Measurements from ENCODE around the gene MMS19.
A peak's percentile ranks its signal among the peaks of the same experiment; 100 is the strongest.

MMS19 gene, protein sequence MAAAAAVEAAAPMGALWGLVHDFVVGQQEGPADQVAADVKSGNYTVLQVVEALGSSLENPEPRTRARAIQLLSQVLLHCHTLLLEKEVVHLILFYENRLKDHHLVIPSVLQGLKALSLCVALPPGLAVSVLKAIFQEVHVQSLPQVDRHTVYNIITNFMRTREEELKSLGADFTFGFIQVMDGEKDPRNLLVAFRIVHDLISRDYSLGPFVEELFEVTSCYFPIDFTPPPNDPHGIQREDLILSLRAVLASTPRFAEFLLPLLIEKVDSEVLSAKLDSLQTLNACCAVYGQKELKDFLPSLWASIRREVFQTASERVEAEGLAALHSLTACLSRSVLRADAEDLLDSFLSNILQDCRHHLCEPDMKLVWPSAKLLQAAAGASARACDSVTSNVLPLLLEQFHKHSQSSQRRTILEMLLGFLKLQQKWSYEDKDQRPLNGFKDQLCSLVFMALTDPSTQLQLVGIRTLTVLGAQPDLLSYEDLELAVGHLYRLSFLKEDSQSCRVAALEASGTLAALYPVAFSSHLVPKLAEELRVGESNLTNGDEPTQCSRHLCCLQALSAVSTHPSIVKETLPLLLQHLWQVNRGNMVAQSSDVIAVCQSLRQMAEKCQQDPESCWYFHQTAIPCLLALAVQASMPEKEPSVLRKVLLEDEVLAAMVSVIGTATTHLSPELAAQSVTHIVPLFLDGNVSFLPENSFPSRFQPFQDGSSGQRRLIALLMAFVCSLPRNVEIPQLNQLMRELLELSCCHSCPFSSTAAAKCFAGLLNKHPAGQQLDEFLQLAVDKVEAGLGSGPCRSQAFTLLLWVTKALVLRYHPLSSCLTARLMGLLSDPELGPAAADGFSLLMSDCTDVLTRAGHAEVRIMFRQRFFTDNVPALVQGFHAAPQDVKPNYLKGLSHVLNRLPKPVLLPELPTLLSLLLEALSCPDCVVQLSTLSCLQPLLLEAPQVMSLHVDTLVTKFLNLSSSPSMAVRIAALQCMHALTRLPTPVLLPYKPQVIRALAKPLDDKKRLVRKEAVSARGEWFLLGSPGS

DNA sequence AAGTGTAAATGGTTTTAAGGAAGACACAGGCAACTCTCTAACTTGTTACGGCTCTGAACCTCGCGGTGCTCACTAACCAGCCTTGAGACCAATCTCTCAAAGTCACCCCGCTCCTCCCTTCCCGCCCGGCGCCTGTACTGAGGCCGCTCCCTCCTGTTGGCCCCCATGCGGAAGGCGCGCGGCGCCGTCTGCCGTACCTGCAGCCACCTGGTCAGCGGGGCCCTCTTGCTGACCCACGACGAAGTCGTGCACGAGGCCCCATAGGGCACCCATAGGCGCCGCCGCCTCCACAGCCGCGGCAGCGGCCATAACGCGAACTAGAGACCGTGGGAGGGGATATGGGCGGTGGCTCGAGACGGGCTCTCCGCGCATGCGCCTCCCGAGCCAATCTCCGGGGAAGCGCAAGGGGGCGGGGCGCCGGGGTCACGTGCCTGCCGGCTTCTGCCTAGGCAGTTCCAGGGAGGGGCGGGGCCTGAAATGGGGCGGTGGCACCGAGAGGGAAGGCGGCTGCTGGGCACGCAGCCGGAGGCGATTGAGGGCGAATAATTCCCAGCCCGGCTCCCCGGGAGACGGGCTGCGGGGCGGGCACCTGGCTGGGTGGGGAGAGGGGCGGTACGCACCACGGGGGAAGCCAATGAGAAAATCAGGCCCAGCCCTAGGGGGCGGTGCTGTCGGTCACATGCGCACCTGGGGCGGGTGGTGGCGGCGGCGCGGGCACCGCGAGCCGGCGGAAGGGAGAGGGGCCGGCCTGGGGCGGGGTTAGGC, at the start of gene MMS19:
Gene MMS19, minus strand, starts transcription at position 347 of the 765 bp plus-strand sequence. Its CDS starts 38 bp downstream, at position 309.
- Mint-ChIP-seq H3K9me3 (no peaks in the 10 kb centered on the region), H3K27me3 (ENCODE audit: low read depth) (peaks cover 34% of the 10 kb centered on the region), H3K36me3 (ENCODE audit: low read depth) (peaks cover 4% of the 10 kb centered on the region), H3K27ac (peak within 1 kb of the TSS; percentile 97), H3K4me3 (peak within 1 kb of the TSS; percentile 97), H3K4me1 (ENCODE audit: low read depth) (peaks cover 28% of the 10 kb centered on the region)
- DNase-seq (ENCODE audit: low spot score): peak; percentile 99

DNA sequence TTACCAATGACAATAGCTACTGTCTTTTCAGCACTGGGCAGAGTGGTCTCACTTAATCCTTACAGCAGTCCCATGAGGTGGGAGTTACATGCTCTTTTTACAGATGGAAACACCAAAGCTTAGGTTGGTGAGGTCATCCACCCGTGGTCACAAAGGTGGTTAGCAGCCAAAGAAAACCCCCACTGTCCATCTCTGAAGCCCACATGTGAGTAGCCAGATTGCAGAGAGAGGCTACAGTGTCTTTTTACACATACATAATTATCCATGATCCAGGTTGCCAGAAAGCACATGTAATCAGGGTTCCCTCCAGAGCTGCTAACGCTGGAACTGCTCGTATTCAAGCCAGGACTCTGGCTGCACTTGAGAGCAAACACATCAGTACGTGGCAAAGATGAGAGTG, 49.7 kb upstream of the MMS19 start:
- no peaks in the 10 kb centered on the region for H3K36me3 Mint-ChIP-seq (ENCODE audit: low read depth)
- H3K27ac Mint-ChIP-seq: no peak overlapping the region
- H3K9me3 Mint-ChIP-seq: no peaks in the 10 kb centered on the region

DNA sequence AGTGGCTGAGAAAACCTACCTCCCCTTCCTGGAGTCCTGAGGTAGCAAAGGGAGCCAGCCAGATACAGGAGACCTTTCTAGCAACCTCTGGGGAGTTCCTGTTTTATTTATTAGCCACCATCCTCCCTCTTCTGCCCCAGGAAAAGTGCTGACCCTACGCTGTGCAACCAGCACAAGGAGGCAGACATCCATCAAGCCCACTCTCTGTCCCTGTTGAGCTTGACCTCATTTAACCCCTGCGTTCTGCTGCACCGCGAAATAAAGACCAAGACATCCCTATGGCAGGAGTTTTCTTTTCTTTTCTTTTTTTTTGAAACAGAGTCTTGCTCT, 49.0 kb upstream of the MMS19 start:
- Mint-ChIP-seq H3K4me1 (ENCODE audit: low read depth) (peaks cover 7% of the 10 kb centered on the region), H3K4me3 (no peak overlapping the region), H3K27me3 (ENCODE audit: low read depth) (no peaks in the 10 kb centered on the region), H3K27ac (no peak overlapping the region), H3K9me3 (no peaks in the 10 kb centered on the region), H3K36me3 (ENCODE audit: low read depth) (no peaks in the 10 kb centered on the region)
- no peak for DNase-seq (ENCODE audit: low spot score)

More for the DNA sequence above, 49.7 kb upstream of the MMS19 start:
- H3K27me3 Mint-ChIP-seq (ENCODE audit: low read depth): no peaks in the 10 kb centered on the region
- H3K4me3 Mint-ChIP-seq: no peak overlapping the region
- peaks cover 5% of the 10 kb centered on the region for H3K4me1 Mint-ChIP-seq (ENCODE audit: low read depth)
- DNase-seq (ENCODE audit: low spot score): no peak

DNA sequence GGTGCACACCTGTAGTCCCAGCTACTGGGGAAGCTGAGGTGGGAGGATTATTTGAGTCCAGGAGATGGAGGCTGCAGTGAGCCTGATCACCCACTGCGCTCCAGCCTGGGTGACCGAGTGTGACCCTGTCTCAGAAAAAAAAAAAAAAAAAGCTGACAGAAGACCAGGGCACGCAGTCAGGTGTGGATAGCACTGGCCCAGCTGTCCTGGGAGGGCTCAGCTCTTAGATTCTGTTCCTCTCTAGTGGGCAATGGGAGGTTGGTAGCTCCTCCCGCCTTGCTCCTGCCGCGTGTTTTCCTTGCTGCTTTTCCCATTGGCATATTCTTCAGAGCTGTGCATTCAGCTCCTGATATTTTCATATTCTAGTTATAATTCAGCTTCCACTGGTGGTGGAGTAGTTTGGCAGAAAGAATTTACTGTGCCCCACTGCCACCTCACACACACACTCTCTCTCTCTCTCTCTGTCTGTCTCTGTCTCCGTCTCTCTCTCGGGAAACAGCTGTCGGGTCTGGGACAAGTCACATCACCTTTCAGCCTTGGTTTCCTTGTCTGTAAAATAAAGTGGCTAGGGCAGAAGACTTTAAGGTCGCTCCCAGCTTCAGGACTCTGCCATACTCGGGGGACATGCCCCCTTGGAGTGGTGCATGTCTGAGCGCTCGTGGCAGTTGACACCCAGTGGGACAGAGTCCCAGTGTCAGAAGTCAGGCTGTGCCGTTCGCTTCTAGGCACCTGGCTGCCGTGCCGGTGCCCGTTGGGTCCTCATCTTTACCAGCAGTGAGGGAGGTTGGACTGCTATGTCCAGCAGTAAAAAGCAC, 48.4 kb upstream of the MMS19 start:
- Mint-ChIP-seq H3K4me3 (no peak overlapping the region), H3K36me3 (ENCODE audit: low read depth) (no peaks in the 10 kb centered on the region), H3K27me3 (ENCODE audit: low read depth) (no peaks in the 10 kb centered on the region), H3K4me1 (ENCODE audit: low read depth) (peaks cover 7% of the 10 kb centered on the region), H3K9me3 (no peaks in the 10 kb centered on the region), H3K27ac (no peak overlapping the region)
- no peak for DNase-seq (ENCODE audit: low spot score)

DNA sequence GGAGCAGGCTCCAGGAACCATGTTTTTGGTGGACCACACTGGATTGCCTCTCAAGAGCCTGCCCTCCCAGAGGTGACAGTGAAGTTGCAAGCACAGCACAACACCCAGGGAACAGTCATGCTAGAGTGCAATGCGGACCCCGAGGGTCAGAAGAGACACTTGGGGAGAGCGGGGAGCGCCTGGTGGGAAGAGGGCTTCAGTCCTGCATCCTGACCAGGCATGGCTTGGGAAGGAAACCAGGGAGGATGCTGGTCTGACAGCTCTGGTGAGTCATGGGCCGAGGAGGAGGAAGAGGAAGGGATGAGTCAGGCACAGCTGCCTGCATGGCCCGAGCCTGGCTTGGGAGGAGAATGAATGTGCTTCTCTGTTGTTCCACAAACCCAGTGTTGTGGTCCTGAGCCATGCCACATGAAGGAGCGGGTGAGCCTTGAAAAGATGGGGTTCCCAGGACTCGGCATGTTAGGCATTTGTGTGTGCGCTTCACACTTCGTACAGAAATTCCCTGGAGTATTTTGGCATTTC, 44.9 kb upstream of the MMS19 start:
- peaks cover 7% of the 10 kb centered on the region for H3K4me1 Mint-ChIP-seq (ENCODE audit: low read depth)
- H3K9me3 Mint-ChIP-seq: no peaks in the 10 kb centered on the region
- no peaks in the 10 kb centered on the region for H3K36me3 Mint-ChIP-seq (ENCODE audit: low read depth)
- H3K4me3 Mint-ChIP-seq: no peak overlapping the region
- DNase-seq (ENCODE audit: low spot score): peak; percentile 71
- H3K27me3 Mint-ChIP-seq (ENCODE audit: low read depth): no peaks in the 10 kb centered on the region
- no peak overlapping the region for H3K27ac Mint-ChIP-seq

DNA sequence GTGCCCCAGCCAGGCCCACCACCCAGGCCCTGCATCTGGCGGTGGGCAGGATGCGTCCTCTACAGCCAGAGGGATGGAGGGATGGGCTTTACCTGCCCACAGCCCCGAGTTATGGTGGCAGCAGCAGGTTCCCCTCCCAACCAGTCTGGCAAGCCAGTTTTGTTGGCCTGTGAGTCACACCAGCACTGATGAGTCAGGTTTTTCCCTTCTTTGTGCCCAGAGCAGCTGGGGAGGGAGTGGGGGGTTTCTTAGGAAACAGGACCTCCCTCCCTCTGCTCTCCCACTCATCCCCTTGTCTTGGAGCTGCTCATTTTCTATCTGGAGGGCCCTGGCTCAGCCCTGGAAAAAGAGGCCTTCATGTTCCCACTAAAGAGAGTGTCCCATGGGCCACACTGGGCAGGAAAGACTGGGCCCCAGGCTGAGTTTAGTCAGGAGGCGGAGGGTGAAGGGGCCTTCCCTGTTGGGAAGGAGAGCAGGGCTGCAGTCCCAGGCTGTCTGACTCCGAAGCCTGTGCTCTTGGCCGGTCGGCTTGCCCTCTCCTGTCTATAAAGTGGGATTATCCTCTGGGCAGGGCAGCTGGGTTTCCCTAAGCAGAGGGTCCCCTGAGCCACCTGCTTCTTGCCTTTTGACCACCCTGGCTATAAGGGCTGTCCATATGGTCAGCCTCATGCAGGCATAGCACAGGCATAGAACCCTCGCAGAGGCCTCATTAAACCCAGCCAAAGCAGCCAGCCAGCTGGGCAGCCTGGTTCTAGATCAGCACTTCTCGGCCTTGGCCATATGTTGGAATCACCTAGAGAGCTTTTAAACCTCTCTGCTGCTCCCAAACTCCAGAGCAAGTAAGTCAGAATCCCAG, 44.2 kb upstream of the MMS19 start:
- H3K27me3 Mint-ChIP-seq (ENCODE audit: low read depth): no peaks in the 10 kb centered on the region
- H3K27ac Mint-ChIP-seq: no peak overlapping the region
- no peaks in the 10 kb centered on the region for H3K36me3 Mint-ChIP-seq (ENCODE audit: low read depth)
- peaks cover 7% of the 10 kb centered on the region for H3K4me1 Mint-ChIP-seq (ENCODE audit: low read depth)
- no peak overlapping the region for H3K4me3 Mint-ChIP-seq
- DNase-seq (ENCODE audit: low spot score): peak; percentile 46
- no peaks in the 10 kb centered on the region for H3K9me3 Mint-ChIP-seq

DNA sequence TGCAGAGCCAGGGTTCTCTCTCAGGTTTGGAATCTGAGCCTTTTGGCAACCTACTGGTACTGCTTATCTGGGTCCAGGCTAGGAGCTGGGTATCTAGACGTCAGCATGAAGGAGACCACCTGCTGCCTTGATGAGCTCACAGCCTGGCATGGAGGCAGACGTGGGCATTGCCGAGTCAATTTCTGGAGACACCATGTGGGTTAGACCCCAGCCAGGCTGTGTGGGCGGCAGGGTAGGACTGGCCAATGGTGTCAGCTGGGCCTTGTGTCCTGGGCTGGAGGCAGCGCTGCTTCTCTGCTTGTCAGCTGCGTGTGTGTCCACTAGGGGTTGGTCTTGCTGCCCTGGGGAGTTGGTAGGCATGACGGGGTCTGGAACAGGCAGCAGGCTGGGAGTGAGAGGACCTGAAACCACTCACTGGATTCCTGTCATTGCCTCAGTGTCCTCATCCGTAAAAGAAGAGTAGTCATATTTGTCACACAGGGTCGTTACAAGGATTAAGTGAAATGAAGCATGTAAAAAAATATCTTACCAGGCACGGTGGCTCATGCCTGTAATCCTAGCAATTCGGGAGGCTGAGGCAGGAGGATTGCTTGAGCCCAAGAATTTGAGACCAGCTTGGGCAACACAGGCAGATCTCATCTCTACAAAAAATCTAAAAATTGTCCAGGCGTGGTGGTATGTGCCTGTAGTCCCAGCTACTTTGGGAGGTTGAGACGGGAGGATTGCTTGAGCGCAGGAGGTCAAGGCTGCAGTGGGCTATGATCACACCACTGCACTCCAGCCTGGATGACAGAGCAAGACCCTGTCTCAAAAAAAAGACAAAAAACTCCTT, 42.7 kb upstream of the MMS19 start:
- H3K9me3 Mint-ChIP-seq: no peaks in the 10 kb centered on the region
- no peak overlapping the region for H3K4me3 Mint-ChIP-seq
- H3K4me1 Mint-ChIP-seq (ENCODE audit: low read depth): peaks cover 7% of the 10 kb centered on the region
- H3K27me3 Mint-ChIP-seq (ENCODE audit: low read depth): no peaks in the 10 kb centered on the region
- no peak overlapping the region for H3K27ac Mint-ChIP-seq
- no peaks in the 10 kb centered on the region for H3K36me3 Mint-ChIP-seq (ENCODE audit: low read depth)
- DNase-seq (ENCODE audit: low spot score): no peak

DNA sequence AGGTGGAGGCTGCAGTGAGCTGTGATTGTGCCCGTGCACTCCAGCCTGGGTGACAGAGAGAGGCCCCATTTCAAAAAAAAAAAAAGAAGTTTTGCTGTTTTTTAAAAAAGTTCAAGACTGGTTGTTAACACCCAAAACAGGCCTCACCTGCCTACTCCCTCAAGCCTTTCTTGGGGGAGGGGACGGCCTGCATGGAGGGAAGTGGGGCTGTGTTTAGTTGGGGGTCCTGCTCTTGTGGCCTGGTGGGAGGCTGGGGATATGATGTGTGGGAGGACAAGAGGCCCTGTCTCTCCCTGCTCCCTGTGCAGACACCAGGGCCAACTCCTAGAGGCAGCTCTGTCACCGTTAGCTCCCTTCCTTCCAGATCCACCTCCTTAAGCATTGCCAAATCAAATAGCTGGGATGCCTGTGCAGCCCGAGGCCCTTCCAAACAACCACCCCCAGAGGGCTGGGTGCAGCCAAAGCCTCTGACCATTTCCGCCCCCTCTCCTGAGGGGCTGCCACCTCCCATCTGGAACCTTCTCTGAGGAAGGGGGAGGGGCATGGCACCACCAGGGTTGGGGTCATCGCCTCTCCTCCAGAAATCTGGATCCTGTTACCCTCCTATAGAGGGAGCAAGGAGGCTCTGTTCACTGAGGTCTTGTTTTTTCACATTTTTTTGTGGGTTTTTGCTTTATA, 41.4 kb upstream of the MMS19 start:
- no peaks in the 10 kb centered on the region for H3K27me3 Mint-ChIP-seq (ENCODE audit: low read depth)
- no peaks in the 10 kb centered on the region for H3K36me3 Mint-ChIP-seq (ENCODE audit: low read depth)
- H3K9me3 Mint-ChIP-seq: no peaks in the 10 kb centered on the region
- H3K4me3 Mint-ChIP-seq: no peak overlapping the region
- peaks cover 7% of the 10 kb centered on the region for H3K4me1 Mint-ChIP-seq (ENCODE audit: low read depth)
- no peak overlapping the region for H3K27ac Mint-ChIP-seq
- DNase-seq (ENCODE audit: low spot score): no peak

DNA sequence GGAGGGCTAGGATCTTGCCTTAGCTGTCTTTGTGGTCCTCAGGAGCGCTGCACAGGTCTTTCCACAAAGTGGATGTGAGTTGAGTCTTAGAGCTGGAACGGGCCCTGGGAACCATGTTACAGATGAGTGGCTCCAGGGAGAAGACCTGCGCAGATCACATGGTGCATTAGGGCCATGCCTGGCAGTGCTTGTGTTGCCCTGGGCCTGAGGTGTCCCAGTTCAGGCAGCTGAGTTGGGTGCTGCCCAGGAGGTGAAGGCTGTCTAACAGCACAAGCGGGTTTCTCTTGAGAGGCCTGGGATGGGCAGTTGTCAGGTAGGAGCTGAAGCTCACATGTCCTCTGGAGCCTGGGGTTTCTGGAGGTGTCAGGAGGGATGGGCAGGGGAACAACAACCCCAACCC, 40.6 kb upstream of the MMS19 start:
- Mint-ChIP-seq H3K27ac (no peak overlapping the region), H3K36me3 (ENCODE audit: low read depth) (no peaks in the 10 kb centered on the region), H3K4me3 (no peak overlapping the region), H3K27me3 (ENCODE audit: low read depth) (no peaks in the 10 kb centered on the region), H3K9me3 (no peaks in the 10 kb centered on the region), H3K4me1 (ENCODE audit: low read depth) (peaks cover 7% of the 10 kb centered on the region)
- no peak for DNase-seq (ENCODE audit: low spot score)

DNA sequence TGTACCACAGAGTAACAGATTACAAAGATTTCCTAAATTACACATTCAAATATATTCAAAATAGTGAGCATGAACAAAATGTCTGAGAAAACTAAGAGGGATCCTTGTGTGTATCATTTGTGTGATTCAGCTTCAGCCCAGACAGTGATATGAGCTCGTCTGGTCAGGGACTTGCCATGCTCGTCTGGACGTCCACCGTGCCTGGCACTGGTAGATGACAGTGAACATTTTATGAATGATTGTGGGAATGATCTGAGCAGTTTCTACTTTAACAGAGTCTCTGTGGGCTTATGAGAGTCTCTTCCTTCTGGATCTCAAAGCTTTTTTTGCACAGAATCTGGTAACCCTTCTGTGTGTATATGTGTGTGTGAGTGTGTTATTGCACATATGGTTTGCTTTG, 40.2 kb upstream of the MMS19 start:
- no peaks in the 10 kb centered on the region for H3K36me3 Mint-ChIP-seq (ENCODE audit: low read depth)

DNA sequence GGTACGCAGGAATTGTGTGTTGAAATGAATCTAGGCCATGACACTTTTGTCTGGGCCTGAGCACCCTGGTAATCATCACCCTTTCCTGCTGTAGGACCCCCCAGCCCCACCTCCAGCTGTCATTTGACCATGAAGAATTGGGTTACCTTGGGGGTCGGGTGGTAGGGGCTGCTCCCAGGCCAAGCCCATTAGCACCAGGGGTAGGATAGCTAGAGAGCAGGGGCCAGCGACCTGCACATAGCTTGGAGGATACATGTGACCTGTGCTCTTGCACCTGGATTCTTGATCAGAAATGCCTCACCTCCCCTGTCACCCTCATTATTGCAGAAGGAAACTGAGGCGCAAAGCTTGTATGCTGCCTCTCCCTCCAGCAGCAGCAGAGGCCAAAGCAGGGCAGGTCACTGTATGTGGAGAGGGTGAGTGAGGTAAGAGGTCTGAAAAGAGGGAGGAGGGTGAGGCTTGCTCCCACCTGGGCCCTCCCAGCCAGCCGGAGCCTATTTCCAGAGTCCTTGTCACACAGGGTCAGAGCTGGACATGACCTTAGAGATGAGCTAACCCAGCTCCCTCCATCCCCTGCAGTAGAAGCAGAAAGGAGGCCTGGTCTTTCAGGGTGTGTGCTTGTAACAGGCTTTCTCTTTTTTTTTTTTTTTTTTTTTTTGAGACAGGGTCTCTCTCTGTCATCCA, 39.1 kb upstream of the MMS19 start:
- no peaks in the 10 kb centered on the region for H3K4me1 Mint-ChIP-seq (ENCODE audit: low read depth)
- H3K4me3 Mint-ChIP-seq: no peak overlapping the region
- no peak overlapping the region for H3K27ac Mint-ChIP-seq
- H3K9me3 Mint-ChIP-seq: no peaks in the 10 kb centered on the region
- H3K36me3 Mint-ChIP-seq (ENCODE audit: low read depth): no peaks in the 10 kb centered on the region
- no peak for DNase-seq (ENCODE audit: low spot score)
- no peaks in the 10 kb centered on the region for H3K27me3 Mint-ChIP-seq (ENCODE audit: low read depth)

More for the DNA sequence above, 40.2 kb upstream of the MMS19 start:
- Mint-ChIP-seq H3K27me3 (ENCODE audit: low read depth) (no peaks in the 10 kb centered on the region), H3K4me1 (ENCODE audit: low read depth) (peaks cover 6% of the 10 kb centered on the region), H3K27ac (no peak overlapping the region), H3K9me3 (no peaks in the 10 kb centered on the region), H3K4me3 (no peak overlapping the region)
- DNase-seq (ENCODE audit: low spot score): no peak

All from T-helper 2 cell treated with Interferon-gamma antibody and Interleukin-4, amounts not matched to agents 5 μg/mL and 100 μg/mL, for 36 hours (primary cell).